K562 (cell line): ENCODE data around the gene LAMA2. TPM values are rescaled to one million over a fixed set of nuclear protein-coding genes. Genes with fewer than 3 reads are reported as not detected.

Experiments used
- ATAC-seq: fragments of 200-7000 bp; cut with Tn5 transposase; 3 replicates; pipeline ENCODE4 v1.9.1; 2020; ENCODE audit warnings: moderate library complexity
- BruUV-seq: library from RNA; stranded (reverse); fragments of 400-500 nt; replicated peaks from 2 replicates; lab custom pipeline; 2021; lab: Mats Ljungman, UMichigan
- CTCF ChIA-PET: fragments of 300-600 bp; formaldehyde crosslinking; extraction: SDS; loops from one replicate; lab custom pipeline; 2021; ENCODE audit warnings: low intra/inter-chr PET ratio; lab: Yijun Ruan, JAX
- POLR2A ChIA-PET: fragments of 300-600, 350-650 bp; sonication (Branson Sonifier 250); formaldehyde crosslinking; extraction: SDS; loops from one replicate; lab custom pipeline; 2021; ENCODE audit warnings: antibody characterized with exemption, inconsistent platforms; lab: Yijun Ruan, JAX
- DNase-seq, 4 experiments: peaks; one replicate each; pipeline versions ENCODE4 v3.0.0 to v3.0.0-alpha.2; 2011 to 2018; ENCODE audit warnings: low spot score in 3 of 4, mixed read lengths in 3 of 4; ENCODE audit errors: extremely low read depth in 1 of 4
- FAIRE-seq: peaks from 2 replicates; lab custom pipeline; 2011; peaks lifted over from hg19 to GRCh38; lab: Jason Lieb, UNC
- H2AFZ ChIP-seq: 2 replicates; pipeline ENCODE4 v1.6.0; 2011; ENCODE audit warnings: low read depth, low read length, control low read depth, inconsistent platforms
- H3K27ac ChIP-seq: fragments of 200-600 bp; 3 replicates; pipeline ENCODE4 v1.8.0; 2011; ENCODE audit warnings: low read depth, mild to moderate bottlenecking, control low read depth, inconsistent platforms, low read length, moderate library complexity, mixed read lengths; ENCODE audit errors: extremely low read depth
- H3K27me3 ChIP-seq, 2 experiments: fragments of 300-600 bp in 1 of 2; 2 replicates in 1 of 2; 3 replicates in 1 of 2; pipeline versions ENCODE4 v1.6.0 to v1.8.0; 2011; ENCODE audit warnings: inconsistent platforms in 2 of 2, low read length in 2 of 2, mild to moderate bottlenecking in 1 of 2, mixed read lengths in 1 of 2, moderate library complexity in 1 of 2; ENCODE audit not compliant: control insufficient read depth in 2 of 2, insufficient read depth in 2 of 2
- H3K36me3 ChIP-seq: fragments of 300-600 bp; 3 replicates; pipeline ENCODE4 v1.8.0; 2011; ENCODE audit warnings: mild to moderate bottlenecking, low read length, inconsistent platforms; ENCODE audit not compliant: control insufficient read depth, insufficient read depth
- H3K4me1 ChIP-seq, 2 experiments: fragments of 200-600 bp in 1 of 2; replicated peaks in 1 of 2; 2 replicates in 1 of 2; 3 replicates in 1 of 2; pipeline versions ENCODE4 v1.5.1 to v1.8.0; 2011; ENCODE audit warnings: inconsistent platforms in 2 of 2, low read length in 2 of 2, mild to moderate bottlenecking in 1 of 2, mixed read lengths in 1 of 2, moderate library complexity in 1 of 2; ENCODE audit not compliant: control insufficient read depth in 2 of 2, insufficient read depth in 2 of 2
- H3K4me2 ChIP-seq: 2 replicates; pipeline ENCODE4 v1.6.1; 2011; ENCODE audit warnings: low read length, control low read depth, inconsistent platforms, mixed read lengths; ENCODE audit not compliant: insufficient read depth
- H3K4me3 ChIP-seq: fragments of 200-600 bp; sonication (generic), shearing (Covaris generic); 2 replicates; pipeline ENCODE4 v1.5.1; 2016; ENCODE audit warnings: control low read depth, inconsistent platforms
- H3K79me2 ChIP-seq: fragments of 200-600 bp; 3 replicates; pipeline ENCODE4 v1.8.0; 2011; ENCODE audit warnings: low read length, inconsistent platforms; ENCODE audit not compliant: control insufficient read depth, insufficient read depth
- H3K9ac ChIP-seq, 2 experiments: 2 replicates each; pipeline versions ENCODE4 v1.6.0 to v1.6.1; 2011; ENCODE audit warnings: low read depth in 2 of 2, low read length in 2 of 2, control low read depth in 1 of 2, inconsistent platforms in 1 of 2, mild to moderate bottlenecking in 1 of 2, mixed read lengths in 1 of 2; ENCODE audit not compliant: insufficient read depth in 1 of 2
- H3K9me1 ChIP-seq: one replicate; pipeline ENCODE4 v1.6.0; 2011; ENCODE audit warnings: inconsistent platforms, mild to moderate bottlenecking, low read length, moderate library complexity; ENCODE audit not compliant: control insufficient read depth, insufficient read depth
- H3K9me3 ChIP-seq: replicated peaks from 2 replicates; pipeline ENCODE4 v1.5.1; 2011; ENCODE audit warnings: low read depth, low read length, inconsistent platforms; ENCODE audit not compliant: control insufficient read depth, insufficient read depth
- H4K20me1 ChIP-seq: replicated peaks from 2 replicates; pipeline ENCODE4 v1.6.1; 2011; ENCODE audit warnings: low read length, inconsistent platforms, mixed read lengths; ENCODE audit not compliant: control insufficient read depth, insufficient read depth
- BRD9 ChIP-seq: fragments of 450-650 bp; IDR thresholded peaks from 2 replicates; pipeline ENCODE4 v1.6.1; 2018; ENCODE audit warnings: low read depth; ENCODE audit not compliant: partially characterized antibody
- HMGN3 ChIP-seq: IDR thresholded peaks from 2 replicates; pipeline ENCODE4 v1.6.1; 2011; ENCODE audit warnings: borderline replicate concordance, low read depth, mild to moderate bottlenecking, mixed read lengths, low read length; ENCODE audit not compliant: insufficient read length; ENCODE audit errors: extremely low read depth
- KLF6 ChIP-seq: fragments of 250-450 bp; sonication (Bioruptor Pico); IDR thresholded peaks from 2 replicates; pipeline ENCODE4 v1.4.0; 2020; ENCODE audit warnings: mild to moderate bottlenecking, moderate library complexity, borderline replicate concordance
- PHTF2 ChIP-seq: fragments of 250-450 bp; sonication (Bioruptor Pico); IDR thresholded peaks from 2 replicates; pipeline ENCODE4 v1.5.0; 2021; ENCODE audit warnings: mild to moderate bottlenecking
- RBM14 ChIP-seq: fragments of 200-400 bp; formaldehyde crosslinking; IDR thresholded peaks from 2 replicates; pipeline ENCODE4 v1.6.1; 2018; ENCODE audit warnings: low read depth, mild to moderate bottlenecking, low read length, moderate library complexity, borderline replicate concordance; ENCODE audit not compliant: insufficient read depth
- ZNF644 ChIP-seq: fragments of 200-800 bp; sonication (Bioruptor generic); IDR thresholded peaks from 2 replicates; pipeline ENCODE4 v1.6.1; 2016; ENCODE audit warnings: low read depth, missing genetic modification characterization, missing compliant biosample characterization
- WGBS: fragments of 100-300 bp; shearing (Covaris generic); methylation state at CpG from one replicate; pipeline ENCODE4 v1.1.6; 2016; ENCODE audit warnings: low coverage, mixed read lengths; ENCODE audit not compliant: insufficient coverage; ENCODE audit errors: missing lambda C conversion rate; 5-methylcytosine and 5-hydroxymethylcytosine counted together
- in situ Hi-C: fragments of 300-500 bp; cut with MboI; formaldehyde crosslinking; loops from 4 replicates; pipeline ENCODE4 v1.15.0; 2018; ENCODE audit warnings: inconsistent platforms, mixed read lengths
- intact Hi-C: fragments of 100-400 bp; cut with micrococcal nuclease; formaldehyde crosslinking; loops from 2 replicates; pipeline ENCODE4 v1.14.2; 2022
- polyA plus RNA-seq, 8 experiments: library from polyadenylated mRNA; depleted of rRNA in 4 of 8; stranded (reverse) in 5 of 8; unstranded in 3 of 8; fragments of >200 nt; fragmentation: Nextera tagmentation in 2 of 8; fragmentation: Illumina TruSeq in 1 of 8; extraction: Ambion mirVana in 2 of 8; extraction: Trizol in 1 of 8; gene quantifications; 2 replicates each; pipeline versions ENCODE4 v1.2.1 to v1.2.3, GENCODE V29; 2011 to 2014; ENCODE audit warnings: inconsistent platforms in 1 of 8, missing spikeins in 1 of 8
- total RNA-seq, 7 experiments: library from RNA; depleted of rRNA in 6 of 7; stranded (reverse); fragments of >200 nt in 6 of 7; fragmentation: Illumina TruSeq in 2 of 7; extraction: Trizol in 2 of 7; gene quantifications; 2 replicates each; pipeline versions ENCODE4 v1.2.1 to v1.2.3, GENCODE V29; 2011 to 2021; ENCODE audit warnings: low replicate concordance in 1 of 7
- TF ChIP-seq, protein P1 (sequence below): fragments of 250-450 bp; sonication (Bioruptor Pico); IDR thresholded peaks from 2 replicates; pipeline ENCODE4 v1.8.0; 2022; ENCODE audit warnings: moderate library complexity, mild to moderate bottlenecking, inconsistent platforms

The LAMA2 gene
- total and polyA plus RNA-seq, 9 of the 15 experiments (the other 6 are each of a cell fraction or from before 2014, with no cell fraction given), result 0.04 to 1.5 (median 0.36) TPM

DNA sequence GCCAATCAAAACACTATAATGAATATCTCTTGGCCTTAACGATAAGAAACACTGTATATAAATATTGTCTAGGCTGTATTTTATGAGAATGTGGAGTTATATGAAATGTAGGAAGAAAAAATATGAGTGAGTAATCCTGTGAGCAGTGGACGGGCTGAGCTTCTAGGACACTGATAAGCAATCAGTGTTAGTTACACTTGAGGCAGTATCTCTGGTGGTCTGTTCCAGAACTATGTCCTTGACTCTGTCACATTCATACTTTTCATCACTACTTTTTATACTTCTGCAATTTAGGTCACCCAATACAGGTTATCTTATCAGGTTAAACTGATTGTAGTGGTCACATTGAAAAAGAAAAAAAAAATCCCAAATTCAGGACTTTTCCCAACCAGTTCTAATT is 360.4 kb downstream of the LAMA2 start:
- Histone ChIP-seq H3K9me1 (no peaks in the 10 kb centered on the region), H3K27me3 (no peaks in the 10 kb centered on the region), H3K36me3 (no peaks in the 10 kb centered on the region)
- intact Hi-C loops, result no loop called here
- no peak for FAIRE-seq
- CTCF ChIA-PET, result no interaction called here
- TF ChIP-seq BRD9 (no peak), RBM14 (no peak)
- TF ChIP-seq, all 486 proteins: peak for 0
- WGBS, result 0% methylated on average over 2 of the region's 2 CpGs
- ATAC-seq, result no peak
- POLR2A ChIA-PET, result no interaction called here
- Histone ChIP-seq H2AFZ (no peak overlapping the region), H3K9ac (no peak overlapping the region), H3K27ac (no peak overlapping the region), H3K4me2 (no peak overlapping the region), H3K4me1 (no peaks in the 10 kb centered on the region), H3K9me3 (no peaks in the 10 kb centered on the region), H3K4me3 (no peak overlapping the region), H3K79me2 (no peaks in the 10 kb centered on the region), H4K20me1 (no peaks in the 10 kb centered on the region)
- no TSS peak for BruUV-seq
- in situ Hi-C loops, result no loop called here
- no peak for DNase-seq

DNA sequence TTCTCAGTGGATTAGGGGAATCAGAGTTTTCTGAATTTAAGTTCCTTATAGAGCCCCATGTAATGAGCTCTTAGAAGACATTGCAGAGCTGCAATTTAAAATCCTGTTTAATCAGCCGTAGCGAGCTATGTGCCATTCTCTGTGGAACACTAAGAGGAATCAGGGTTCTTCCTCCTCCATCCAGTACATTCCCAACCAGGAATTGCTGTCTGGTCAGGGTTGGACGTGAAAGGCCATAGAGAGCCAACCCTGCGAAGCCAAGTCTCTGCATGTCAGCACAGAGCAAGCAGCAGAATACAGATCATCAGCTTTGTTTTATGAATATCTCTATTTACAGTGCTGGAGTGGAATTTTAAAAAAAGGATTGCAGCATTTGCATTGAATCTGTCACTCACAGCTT is 366.0 kb downstream of the LAMA2 start:
- Histone ChIP-seq H3K9ac (no peak overlapping the region), H3K27me3 (no peaks in the 10 kb centered on the region), H3K79me2 (no peaks in the 10 kb centered on the region), H3K27ac (no peak overlapping the region), H2AFZ (no peak overlapping the region), H3K4me1 (no peaks in the 10 kb centered on the region), H3K9me3 (no peaks in the 10 kb centered on the region), H3K9me1 (no peaks in the 10 kb centered on the region), H3K4me2 (no peak overlapping the region), H4K20me1 (no peaks in the 10 kb centered on the region), H3K36me3 (no peaks in the 10 kb centered on the region), H3K4me3 (no peak overlapping the region)
- no TSS peak for BruUV-seq
- in situ Hi-C loops (no loop called here), intact Hi-C loops (no loop called here)
- ATAC-seq (no peak), DNase-seq (no peak), FAIRE-seq (no peak)
- CTCF ChIA-PET, result no interaction called here
- 2% methylated on average over 4 of the region's 4 CpGs for WGBS
- TF ChIP-seq HMGN3, result no peak
- TF ChIP-seq, protein P1, sequence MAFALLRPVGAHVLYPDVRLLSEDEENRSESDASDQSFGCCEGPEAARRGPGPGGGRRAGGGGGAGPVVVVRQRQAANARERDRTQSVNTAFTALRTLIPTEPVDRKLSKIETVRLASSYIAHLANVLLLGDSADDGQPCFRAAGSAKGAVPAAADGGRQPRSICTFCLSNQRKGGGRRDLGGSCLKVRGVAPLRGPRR, result no peak
- TF ChIP-seq PHTF2 (CRISPR knock-in tag), result no peak
- TF ChIP-seq KLF6, result no peak
- TF ChIP-seq ZNF644 (tag), result no peak
- POLR2A ChIA-PET, result no interaction called here
